Measurements from ENCODE around the gene NUMBL.

DNA sequence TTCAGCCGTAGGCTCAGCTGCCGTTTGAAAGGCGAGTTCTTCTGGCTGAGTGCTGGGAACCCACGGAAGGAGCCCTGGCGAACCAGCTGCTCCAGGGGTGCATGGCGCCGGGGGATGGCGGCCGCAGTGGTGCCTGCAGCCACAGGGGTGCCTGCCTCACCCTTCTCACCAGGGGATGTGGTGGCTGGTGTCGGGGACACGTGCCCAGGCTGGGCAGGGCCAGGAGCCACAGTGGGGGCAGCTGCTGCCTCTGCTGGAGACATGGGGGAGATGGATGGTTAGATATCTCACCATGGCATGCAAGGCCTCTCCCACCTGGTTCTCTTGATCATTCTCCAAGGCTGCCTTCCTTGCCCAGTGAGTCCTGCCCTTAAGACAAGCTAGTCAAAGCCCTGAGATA lies 17.1 kb downstream of the NUMBL start:
- TF ChIP-seq CEBPB (IDR thresholded peaks at IDR 0.05; ENCODE audit: low read depth) (no peak), SRF (IDR thresholded peaks at IDR 0.05; ENCODE audit: low read depth) (no peak), FOSL1 (IDR thresholded peaks at IDR 0.05; ENCODE audit: low read depth) (no peak), EZH2phosphoT487 (IDR thresholded peaks at IDR 0.05; ENCODE audit: borderline replicate concordance) (no peak), RAD21 (IDR thresholded peaks at IDR 0.05; ENCODE audit: low read depth) (no peak), SP1 (IDR thresholded peaks at IDR 0.05; ENCODE audit: low read depth) (no peak), EZH2 (IDR thresholded peaks at IDR 0.05) (no peak), POLR2A (IDR thresholded peaks at IDR 0.05; ENCODE audit: borderline replicate concordance, extremely low read depth, insufficient read depth, insufficient read length) (no peak), ELF1 (IDR thresholded peaks at IDR 0.05; ENCODE audit: borderline replicate concordance, low read depth) (no peak), POLR2AphosphoS5 (IDR thresholded peaks at IDR 0.05; ENCODE audit: low read depth, low read length) (no peak)
- TF ChIP-seq, protein P1, sequence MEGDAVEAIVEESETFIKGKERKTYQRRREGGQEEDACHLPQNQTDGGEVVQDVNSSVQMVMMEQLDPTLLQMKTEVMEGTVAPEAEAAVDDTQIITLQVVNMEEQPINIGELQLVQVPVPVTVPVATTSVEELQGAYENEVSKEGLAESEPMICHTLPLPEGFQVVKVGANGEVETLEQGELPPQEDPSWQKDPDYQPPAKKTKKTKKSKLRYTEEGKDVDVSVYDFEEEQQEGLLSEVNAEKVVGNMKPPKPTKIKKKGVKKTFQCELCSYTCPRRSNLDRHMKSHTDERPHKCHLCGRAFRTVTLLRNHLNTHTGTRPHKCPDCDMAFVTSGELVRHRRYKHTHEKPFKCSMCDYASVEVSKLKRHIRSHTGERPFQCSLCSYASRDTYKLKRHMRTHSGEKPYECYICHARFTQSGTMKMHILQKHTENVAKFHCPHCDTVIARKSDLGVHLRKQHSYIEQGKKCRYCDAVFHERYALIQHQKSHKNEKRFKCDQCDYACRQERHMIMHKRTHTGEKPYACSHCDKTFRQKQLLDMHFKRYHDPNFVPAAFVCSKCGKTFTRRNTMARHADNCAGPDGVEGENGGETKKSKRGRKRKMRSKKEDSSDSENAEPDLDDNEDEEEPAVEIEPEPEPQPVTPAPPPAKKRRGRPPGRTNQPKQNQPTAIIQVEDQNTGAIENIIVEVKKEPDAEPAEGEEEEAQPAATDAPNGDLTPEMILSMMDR (IDR thresholded peaks at IDR 0.05 in 2 of 3, conservative IDR thresholded peaks at IDR 0.05 in 1 of 3; ENCODE audit: borderline replicate concordance in 1 of 3, insufficient read depth in 1 of 3, low read depth in 2 of 3, low read length in 2 of 3) = no peak
- TF ChIP-seq, protein P2, sequence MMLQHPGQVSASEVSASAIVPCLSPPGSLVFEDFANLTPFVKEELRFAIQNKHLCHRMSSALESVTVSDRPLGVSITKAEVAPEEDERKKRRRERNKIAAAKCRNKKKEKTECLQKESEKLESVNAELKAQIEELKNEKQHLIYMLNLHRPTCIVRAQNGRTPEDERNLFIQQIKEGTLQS (IDR thresholded peaks at IDR 0.05) = no peak
- TF ChIP-seq, protein P3, sequence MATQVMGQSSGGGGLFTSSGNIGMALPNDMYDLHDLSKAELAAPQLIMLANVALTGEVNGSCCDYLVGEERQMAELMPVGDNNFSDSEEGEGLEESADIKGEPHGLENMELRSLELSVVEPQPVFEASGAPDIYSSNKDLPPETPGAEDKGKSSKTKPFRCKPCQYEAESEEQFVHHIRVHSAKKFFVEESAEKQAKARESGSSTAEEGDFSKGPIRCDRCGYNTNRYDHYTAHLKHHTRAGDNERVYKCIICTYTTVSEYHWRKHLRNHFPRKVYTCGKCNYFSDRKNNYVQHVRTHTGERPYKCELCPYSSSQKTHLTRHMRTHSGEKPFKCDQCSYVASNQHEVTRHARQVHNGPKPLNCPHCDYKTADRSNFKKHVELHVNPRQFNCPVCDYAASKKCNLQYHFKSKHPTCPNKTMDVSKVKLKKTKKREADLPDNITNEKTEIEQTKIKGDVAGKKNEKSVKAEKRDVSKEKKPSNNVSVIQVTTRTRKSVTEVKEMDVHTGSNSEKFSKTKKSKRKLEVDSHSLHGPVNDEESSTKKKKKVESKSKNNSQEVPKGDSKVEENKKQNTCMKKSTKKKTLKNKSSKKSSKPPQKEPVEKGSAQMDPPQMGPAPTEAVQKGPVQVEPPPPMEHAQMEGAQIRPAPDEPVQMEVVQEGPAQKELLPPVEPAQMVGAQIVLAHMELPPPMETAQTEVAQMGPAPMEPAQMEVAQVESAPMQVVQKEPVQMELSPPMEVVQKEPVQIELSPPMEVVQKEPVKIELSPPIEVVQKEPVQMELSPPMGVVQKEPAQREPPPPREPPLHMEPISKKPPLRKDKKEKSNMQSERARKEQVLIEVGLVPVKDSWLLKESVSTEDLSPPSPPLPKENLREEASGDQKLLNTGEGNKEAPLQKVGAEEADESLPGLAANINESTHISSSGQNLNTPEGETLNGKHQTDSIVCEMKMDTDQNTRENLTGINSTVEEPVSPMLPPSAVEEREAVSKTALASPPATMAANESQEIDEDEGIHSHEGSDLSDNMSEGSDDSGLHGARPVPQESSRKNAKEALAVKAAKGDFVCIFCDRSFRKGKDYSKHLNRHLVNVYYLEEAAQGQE (IDR thresholded peaks at IDR 0.05; ENCODE audit: low read depth) = no peak

All from HCT116 (cell line).